HL-60 (cell line): Measurements from ENCODE around the gene TDRD1.

Experiments
- DNase-seq, 2 experiments: peaks; one replicate each; pipeline ENCODE4 v3.0.0-alpha.2; 2010 to 2020; ENCODE audit warnings: low read depth in 1 of 2, low spot score in 1 of 2
- H3K27ac ChIP-seq: fragments of 250-450 bp; sonication (Bioruptor Pico); replicated peaks from 2 replicates; pipeline ENCODE4 v1.5.1; 2020; ENCODE audit warnings: mild to moderate bottlenecking, moderate library complexity
- H3K27me3 ChIP-seq: fragments of 250-450 bp; sonication (Bioruptor Pico); 2 replicates; pipeline ENCODE4 v1.5.1; 2021; ENCODE audit warnings: mild to moderate bottlenecking, moderate library complexity; ENCODE audit not compliant: insufficient read depth, poor library complexity, severe bottlenecking
- H3K4me3 ChIP-seq: replicated peaks from 2 replicates; pipeline ENCODE4 v1.5.1; 2011; ENCODE audit warnings: mild to moderate bottlenecking, control low read depth, low read length; ENCODE audit not compliant: insufficient read depth
- GABPA ChIP-seq: IDR thresholded peaks from 2 replicates; pipeline ENCODE4 v1.6.1; 2012; ENCODE audit warnings: low read depth
- POLR2AphosphoS5 ChIP-seq: IDR thresholded peaks from 2 replicates; pipeline ENCODE4 v1.6.1; 2012; ENCODE audit warnings: low read depth
- SPI1 ChIP-seq: IDR thresholded peaks from 2 replicates; pipeline ENCODE4 v1.6.1; 2012; ENCODE audit warnings: low read depth, mild to moderate bottlenecking, borderline replicate concordance
- TF ChIP-seq, protein P1 (sequence below): IDR thresholded peaks from one replicate; pipeline ENCODE4 v1.5.1; 2011; ENCODE audit warnings: low read length, control low read depth, inconsistent platforms; ENCODE audit not compliant: insufficient read depth
- TF ChIP-seq, protein P2 (sequence below): IDR thresholded peaks from 2 replicates; pipeline ENCODE4 v1.6.1; 2012; ENCODE audit warnings: low read depth; ENCODE audit not compliant: insufficient replicate concordance

The TDRD1 gene

DNA sequence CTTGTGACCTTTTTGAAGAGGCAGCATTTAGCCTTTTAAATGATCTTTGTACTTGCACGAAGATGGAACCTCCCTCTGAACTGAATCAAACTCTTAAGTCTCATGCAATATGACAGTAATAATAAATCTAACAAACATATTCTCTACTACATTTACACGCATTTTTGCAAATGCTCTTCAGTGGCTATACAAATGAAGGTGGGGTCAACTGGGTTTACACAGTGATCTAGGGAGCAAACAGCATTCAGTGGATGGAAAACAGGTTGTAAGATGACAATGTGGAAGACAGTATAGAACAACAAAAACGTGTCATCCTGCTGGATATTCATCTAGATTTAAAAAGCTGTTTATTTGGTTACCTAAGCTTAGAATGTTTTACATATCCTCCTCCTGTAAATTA is 12.7 kb upstream of the TDRD1 start:
- H3K4me3 ChIP-seq = no peak overlapping the region
- no peak for DNase-seq
- no peaks in the 10 kb centered on the region for H3K27me3 ChIP-seq
- no peak overlapping the region for H3K27ac ChIP-seq
- TF ChIP-seq SPI1 (no peak), POLR2AphosphoS5 (no peak), GABPA (no peak)
- TF ChIP-seq, protein P1, sequence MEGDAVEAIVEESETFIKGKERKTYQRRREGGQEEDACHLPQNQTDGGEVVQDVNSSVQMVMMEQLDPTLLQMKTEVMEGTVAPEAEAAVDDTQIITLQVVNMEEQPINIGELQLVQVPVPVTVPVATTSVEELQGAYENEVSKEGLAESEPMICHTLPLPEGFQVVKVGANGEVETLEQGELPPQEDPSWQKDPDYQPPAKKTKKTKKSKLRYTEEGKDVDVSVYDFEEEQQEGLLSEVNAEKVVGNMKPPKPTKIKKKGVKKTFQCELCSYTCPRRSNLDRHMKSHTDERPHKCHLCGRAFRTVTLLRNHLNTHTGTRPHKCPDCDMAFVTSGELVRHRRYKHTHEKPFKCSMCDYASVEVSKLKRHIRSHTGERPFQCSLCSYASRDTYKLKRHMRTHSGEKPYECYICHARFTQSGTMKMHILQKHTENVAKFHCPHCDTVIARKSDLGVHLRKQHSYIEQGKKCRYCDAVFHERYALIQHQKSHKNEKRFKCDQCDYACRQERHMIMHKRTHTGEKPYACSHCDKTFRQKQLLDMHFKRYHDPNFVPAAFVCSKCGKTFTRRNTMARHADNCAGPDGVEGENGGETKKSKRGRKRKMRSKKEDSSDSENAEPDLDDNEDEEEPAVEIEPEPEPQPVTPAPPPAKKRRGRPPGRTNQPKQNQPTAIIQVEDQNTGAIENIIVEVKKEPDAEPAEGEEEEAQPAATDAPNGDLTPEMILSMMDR = no peak
- TF ChIP-seq, protein P2, sequence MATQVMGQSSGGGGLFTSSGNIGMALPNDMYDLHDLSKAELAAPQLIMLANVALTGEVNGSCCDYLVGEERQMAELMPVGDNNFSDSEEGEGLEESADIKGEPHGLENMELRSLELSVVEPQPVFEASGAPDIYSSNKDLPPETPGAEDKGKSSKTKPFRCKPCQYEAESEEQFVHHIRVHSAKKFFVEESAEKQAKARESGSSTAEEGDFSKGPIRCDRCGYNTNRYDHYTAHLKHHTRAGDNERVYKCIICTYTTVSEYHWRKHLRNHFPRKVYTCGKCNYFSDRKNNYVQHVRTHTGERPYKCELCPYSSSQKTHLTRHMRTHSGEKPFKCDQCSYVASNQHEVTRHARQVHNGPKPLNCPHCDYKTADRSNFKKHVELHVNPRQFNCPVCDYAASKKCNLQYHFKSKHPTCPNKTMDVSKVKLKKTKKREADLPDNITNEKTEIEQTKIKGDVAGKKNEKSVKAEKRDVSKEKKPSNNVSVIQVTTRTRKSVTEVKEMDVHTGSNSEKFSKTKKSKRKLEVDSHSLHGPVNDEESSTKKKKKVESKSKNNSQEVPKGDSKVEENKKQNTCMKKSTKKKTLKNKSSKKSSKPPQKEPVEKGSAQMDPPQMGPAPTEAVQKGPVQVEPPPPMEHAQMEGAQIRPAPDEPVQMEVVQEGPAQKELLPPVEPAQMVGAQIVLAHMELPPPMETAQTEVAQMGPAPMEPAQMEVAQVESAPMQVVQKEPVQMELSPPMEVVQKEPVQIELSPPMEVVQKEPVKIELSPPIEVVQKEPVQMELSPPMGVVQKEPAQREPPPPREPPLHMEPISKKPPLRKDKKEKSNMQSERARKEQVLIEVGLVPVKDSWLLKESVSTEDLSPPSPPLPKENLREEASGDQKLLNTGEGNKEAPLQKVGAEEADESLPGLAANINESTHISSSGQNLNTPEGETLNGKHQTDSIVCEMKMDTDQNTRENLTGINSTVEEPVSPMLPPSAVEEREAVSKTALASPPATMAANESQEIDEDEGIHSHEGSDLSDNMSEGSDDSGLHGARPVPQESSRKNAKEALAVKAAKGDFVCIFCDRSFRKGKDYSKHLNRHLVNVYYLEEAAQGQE = no peak

DNA sequence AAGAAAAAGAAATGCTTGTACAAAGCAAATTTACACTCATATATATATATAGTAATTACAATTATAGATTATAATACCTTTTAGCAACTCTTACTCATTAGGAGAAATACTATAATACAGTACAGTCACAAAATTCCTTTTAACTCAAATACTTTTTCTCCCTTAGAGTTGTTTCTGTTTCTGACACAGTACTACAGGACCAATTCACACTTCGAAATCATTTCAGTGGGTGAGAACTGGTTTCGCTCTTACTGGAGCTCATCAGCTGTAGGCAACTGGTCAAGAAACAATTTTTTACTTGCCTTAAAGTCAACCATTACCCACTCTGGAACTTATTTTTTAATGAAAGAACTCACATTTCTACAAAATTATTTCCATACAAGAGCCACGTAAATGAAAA is 11.2 kb upstream of the TDRD1 start:
- DNase-seq = no peak
- no peaks in the 10 kb centered on the region for H3K27me3 ChIP-seq
- no peak overlapping the region for H3K27ac ChIP-seq
- no peak for TF ChIP-seq POLR2AphosphoS5
- TF ChIP-seq GABPA = no peak
- TF ChIP-seq, protein P1 = no peak
- no peak for TF ChIP-seq SPI1
- TF ChIP-seq, protein P2 = no peak
- H3K4me3 ChIP-seq = no peak overlapping the region

DNA sequence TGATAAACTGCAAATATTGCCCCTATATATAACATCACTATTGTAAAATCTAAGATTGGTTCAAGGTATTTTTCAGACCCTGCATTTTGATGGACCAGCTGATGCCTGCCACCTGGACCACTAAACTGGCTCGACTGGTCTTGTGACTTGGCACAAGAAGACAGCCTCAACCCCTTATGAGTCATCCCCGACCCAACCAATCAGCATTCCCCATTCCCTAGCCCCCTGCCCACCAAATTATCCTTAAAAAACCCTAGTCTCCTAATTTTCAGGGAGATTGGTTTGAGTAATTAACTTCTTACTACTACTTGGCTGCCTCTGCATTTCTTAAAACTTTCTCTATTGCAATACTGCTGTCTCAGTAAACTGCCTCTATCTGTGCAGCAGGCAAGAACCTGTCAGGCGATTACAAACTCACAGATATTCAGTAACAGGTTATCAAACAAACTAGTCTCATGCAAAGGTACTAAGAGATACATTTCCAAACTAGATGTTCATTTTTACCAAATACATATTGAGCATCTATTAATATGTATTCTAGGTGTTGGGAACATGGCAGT is 10.6 kb upstream of the TDRD1 start:
- Histone ChIP-seq H3K27me3 (no peaks in the 10 kb centered on the region), H3K27ac (no peak overlapping the region), H3K4me3 (no peak overlapping the region)
- no peak for DNase-seq
- TF ChIP-seq GABPA (no peak), SPI1 (no peak), POLR2AphosphoS5 (no peak)
- TF ChIP-seq, protein P2 = no peak
- TF ChIP-seq, protein P1 = no peak
